HFFc6 (cell line): ENCODE measurements around the gene DAW1. TPM values are rescaled to one million over a fixed set of nuclear protein-coding genes. Genes with fewer than 3 reads are reported as not detected.

Experiments
- DNase-seq: peaks from one replicate; pipeline ENCODE4 v3.0.0-alpha.2; 2018
- H3K27ac Mint-ChIP-seq: 2 replicates; pipeline ENCODE4 v1.8.0; 2020; ENCODE audit warnings: mild to moderate bottlenecking, mixed read lengths
- H3K27me3 Mint-ChIP-seq: 2 replicates; pipeline ENCODE4 v1.8.0; 2021; ENCODE audit warnings: mild to moderate bottlenecking, moderate library complexity, mixed read lengths; ENCODE audit not compliant: insufficient read depth
- H3K36me3 Mint-ChIP-seq: 2 replicates; pipeline ENCODE4 v1.8.0; 2021; ENCODE audit warnings: low read depth, mixed read lengths
- H3K4me1 Mint-ChIP-seq: 2 replicates; pipeline ENCODE4 v1.8.0; 2020; ENCODE audit warnings: low read depth, mixed read lengths
- H3K4me3 Mint-ChIP-seq: 2 replicates; pipeline ENCODE4 v1.8.0; 2020; ENCODE audit warnings: mild to moderate bottlenecking, moderate library complexity, mixed read lengths
- H3K9me3 Mint-ChIP-seq: 2 replicates; pipeline ENCODE4 v1.8.0; 2020; ENCODE audit warnings: mild to moderate bottlenecking, mixed read lengths
- total RNA-seq, 6 experiments: library from RNA; stranded (reverse); fragmentation: NEBNext Ultra II Directional; extraction: Animal tissue kit (Norgen Biotek cat#: 25700); gene quantifications; 2 replicates in 1 of 6; 3 replicates in 5 of 6; pipeline ENCODE4 v1.2.3, GENCODE V29; 2021
- TF ChIP-seq, protein P1 (sequence below): fragments of 200-600 bp; sonication (generic); IDR thresholded peaks from 2 replicates; pipeline ENCODE4 v1.5.0; 2021; ENCODE audit warnings: antibody characterized with exemption, mild to moderate bottlenecking

The DAW1 gene
- total RNA-seq, 6 experiments from 2014 or later, result 0.12 to 0.39 (median 0.20) TPM; not detected in 2

DNA sequence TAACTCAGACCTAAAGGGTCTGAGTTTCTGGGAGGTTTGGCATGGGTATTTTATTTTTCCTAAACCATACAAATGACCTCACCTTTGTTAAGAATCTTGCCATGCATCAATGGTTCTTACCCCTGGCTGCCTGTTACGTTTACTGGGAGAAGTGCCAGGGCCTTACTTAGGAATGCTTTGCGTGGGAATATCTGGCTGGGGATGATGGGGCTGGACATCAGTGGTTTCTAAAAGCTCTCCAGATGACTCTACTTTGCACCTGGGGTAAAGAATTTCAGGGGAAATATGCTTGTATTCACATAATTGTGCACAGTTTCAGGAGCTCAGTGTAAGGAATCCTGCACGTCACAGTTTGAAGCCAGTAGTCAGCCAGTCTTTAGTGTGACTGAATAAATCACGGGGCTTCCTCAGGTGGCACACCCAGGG is 18.2 kb upstream of the DAW1 start:
- H3K4me1 Mint-ChIP-seq, result peaks cover 29% of the 10 kb centered on the region

DNA sequence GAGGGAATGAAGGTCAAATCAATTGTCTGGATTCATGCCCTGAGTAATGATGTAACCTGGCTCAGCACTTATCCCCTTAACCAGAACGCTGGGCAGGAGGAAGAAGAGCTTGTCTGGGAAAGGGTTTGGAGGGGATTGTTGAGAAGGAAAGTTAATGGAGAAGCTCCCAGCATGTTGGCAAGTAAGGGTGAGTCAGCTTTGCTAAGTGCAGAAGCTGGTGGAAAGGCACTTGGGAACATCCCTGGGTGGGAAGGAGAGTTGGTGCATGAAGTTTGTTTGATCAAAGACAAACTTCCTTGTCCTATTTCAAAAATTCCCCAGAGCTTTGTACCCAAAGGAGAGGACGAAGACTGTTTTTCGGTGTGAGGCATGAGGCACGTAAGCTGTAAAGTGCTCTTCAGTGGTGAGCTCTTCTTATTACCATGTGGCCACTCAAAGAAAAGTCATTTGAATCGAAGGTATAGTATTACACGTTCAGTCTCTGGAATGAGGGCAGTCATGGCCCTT is 17.6 kb upstream of the DAW1 start:
- no peak for DNase-seq
- TF ChIP-seq, protein P1, sequence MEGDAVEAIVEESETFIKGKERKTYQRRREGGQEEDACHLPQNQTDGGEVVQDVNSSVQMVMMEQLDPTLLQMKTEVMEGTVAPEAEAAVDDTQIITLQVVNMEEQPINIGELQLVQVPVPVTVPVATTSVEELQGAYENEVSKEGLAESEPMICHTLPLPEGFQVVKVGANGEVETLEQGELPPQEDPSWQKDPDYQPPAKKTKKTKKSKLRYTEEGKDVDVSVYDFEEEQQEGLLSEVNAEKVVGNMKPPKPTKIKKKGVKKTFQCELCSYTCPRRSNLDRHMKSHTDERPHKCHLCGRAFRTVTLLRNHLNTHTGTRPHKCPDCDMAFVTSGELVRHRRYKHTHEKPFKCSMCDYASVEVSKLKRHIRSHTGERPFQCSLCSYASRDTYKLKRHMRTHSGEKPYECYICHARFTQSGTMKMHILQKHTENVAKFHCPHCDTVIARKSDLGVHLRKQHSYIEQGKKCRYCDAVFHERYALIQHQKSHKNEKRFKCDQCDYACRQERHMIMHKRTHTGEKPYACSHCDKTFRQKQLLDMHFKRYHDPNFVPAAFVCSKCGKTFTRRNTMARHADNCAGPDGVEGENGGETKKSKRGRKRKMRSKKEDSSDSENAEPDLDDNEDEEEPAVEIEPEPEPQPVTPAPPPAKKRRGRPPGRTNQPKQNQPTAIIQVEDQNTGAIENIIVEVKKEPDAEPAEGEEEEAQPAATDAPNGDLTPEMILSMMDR, result no peak
- Mint-ChIP-seq H3K27me3 (peaks cover 14% of the 10 kb centered on the region; the same call in 1 of the 2 replicates), H3K27ac (no peak overlapping the region), H3K4me3 (no peak overlapping the region), H3K9me3 (no peaks in the 10 kb centered on the region), H3K4me1 (peaks cover 27% of the 10 kb centered on the region), H3K36me3 (no peaks in the 10 kb centered on the region)

More for the DNA sequence above, 18.2 kb upstream of the DAW1 start:
- TF ChIP-seq, protein P1, result no peak
- no peak overlapping the region for H3K27ac Mint-ChIP-seq
- peaks cover 14% of the 10 kb centered on the region; the same call in 1 of the 2 replicates for H3K27me3 Mint-ChIP-seq
- no peaks in the 10 kb centered on the region for H3K36me3 Mint-ChIP-seq
- no peak for DNase-seq
- no peak overlapping the region for H3K4me3 Mint-ChIP-seq
- no peaks in the 10 kb centered on the region for H3K9me3 Mint-ChIP-seq

GRCh38 chr2:227855440-227855839 is 16.0 kb upstream of the DAW1 start:
- no peak for DNase-seq
- H3K4me1 Mint-ChIP-seq, result peaks cover 20% of the 10 kb centered on the region; the same call in 1 of the 2 replicates
- no peaks in the 10 kb centered on the region for H3K9me3 Mint-ChIP-seq
- H3K4me3 Mint-ChIP-seq, result no peak overlapping the region
- H3K27ac Mint-ChIP-seq, result no peak overlapping the region
- TF ChIP-seq, protein P1, result no peak
- no peaks in the 10 kb centered on the region for H3K36me3 Mint-ChIP-seq
- H3K27me3 Mint-ChIP-seq, result peaks cover 14% of the 10 kb centered on the region; the same call in 1 of the 2 replicates

- peaks cover 23% of the 10 kb centered on the region; the same call in 1 of the 2 replicates for H3K4me1 Mint-ChIP-seq
- H3K4me3 Mint-ChIP-seq, result no peak overlapping the region
- H3K9me3 Mint-ChIP-seq, result no peaks in the 10 kb centered on the region
- DNase-seq, result no peak
- H3K36me3 Mint-ChIP-seq, result no peaks in the 10 kb centered on the region
- TF ChIP-seq, protein P1, result no peak
- no peak overlapping the region for H3K27ac Mint-ChIP-seq
- peaks cover 14% of the 10 kb centered on the region; the same call in 1 of the 2 replicates for H3K27me3 Mint-ChIP-seq
These were observed 14.7 kb upstream of the DAW1 start for GRCh38 chr2:227856697-227857096.

DNA sequence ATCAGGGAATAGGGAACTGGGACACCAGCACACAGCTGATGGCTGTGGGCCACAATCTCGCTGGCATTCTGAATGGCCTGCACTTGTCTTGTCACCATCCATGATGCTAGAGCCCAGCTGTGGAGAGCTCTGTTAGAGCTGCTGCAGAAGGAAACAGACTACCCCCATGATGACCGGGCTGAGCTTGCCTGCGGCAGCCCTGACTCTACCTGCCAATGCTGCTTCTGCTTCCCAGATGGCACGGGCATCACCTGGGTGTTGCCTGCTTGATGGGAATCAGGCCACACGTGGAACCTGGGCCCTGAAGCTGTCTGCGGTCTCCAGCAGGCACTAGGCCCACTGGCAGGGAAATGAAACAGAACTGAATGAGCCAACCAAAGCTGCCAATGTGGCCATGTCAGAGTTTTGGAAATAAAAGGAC is 11.2 kb upstream of the DAW1 start:
- H3K27ac Mint-ChIP-seq, result no peak overlapping the region
- no peak overlapping the region for H3K4me3 Mint-ChIP-seq
- no peak for DNase-seq
- H3K9me3 Mint-ChIP-seq, result no peaks in the 10 kb centered on the region
- H3K36me3 Mint-ChIP-seq, result no peaks in the 10 kb centered on the region
- H3K4me1 Mint-ChIP-seq, result peaks cover 41% of the 10 kb centered on the region
- TF ChIP-seq, protein P1, result no peak
- H3K27me3 Mint-ChIP-seq, result peaks cover 2% of the 10 kb centered on the region; the same call in 1 of the 2 replicates
